H7 (cell line): ENCODE results near the gene SPTBN4. TPM values are rescaled to one million over a fixed set of nuclear protein-coding genes. Genes with fewer than 3 reads are reported as not detected.
"Not testable (repeated sequence)": the region's sequence is repeated elsewhere in the genome, so short reads cannot be mapped to it uniquely, and the experiment has no call there.

Experiments
- DNase-seq: peaks from one replicate; pipeline ENCODE4 v3.0.0; 2012
- H3K27me3 ChIP-seq: 2 replicates; pipeline ENCODE4 v1.6.0; 2011; ENCODE audit warnings: mild to moderate bottlenecking, low read length; ENCODE audit not compliant: control insufficient read depth, insufficient read depth
- H3K36me3 ChIP-seq: replicated peaks from 2 replicates; pipeline ENCODE4 v1.5.1; 2011; ENCODE audit warnings: low read length; ENCODE audit not compliant: control insufficient read depth, insufficient read depth
- H3K4me3 ChIP-seq: 2 replicates; pipeline ENCODE4 v1.5.1; 2011; ENCODE audit warnings: low read depth, mild to moderate bottlenecking, control low read depth, low read length, moderate library complexity; ENCODE audit not compliant: insufficient read depth
- total RNA-seq: library from RNA; depleted of rRNA; stranded (reverse); fragments of >200 nt; shearing (Covaris generic); gene quantifications from 2 replicates; pipeline ENCODE4 v1.2.3, GENCODE V29; 2014

SPTBN4 gene
- total RNA-seq, 1 experiment from 2014 or later, result 1.1 TPM

DNA sequence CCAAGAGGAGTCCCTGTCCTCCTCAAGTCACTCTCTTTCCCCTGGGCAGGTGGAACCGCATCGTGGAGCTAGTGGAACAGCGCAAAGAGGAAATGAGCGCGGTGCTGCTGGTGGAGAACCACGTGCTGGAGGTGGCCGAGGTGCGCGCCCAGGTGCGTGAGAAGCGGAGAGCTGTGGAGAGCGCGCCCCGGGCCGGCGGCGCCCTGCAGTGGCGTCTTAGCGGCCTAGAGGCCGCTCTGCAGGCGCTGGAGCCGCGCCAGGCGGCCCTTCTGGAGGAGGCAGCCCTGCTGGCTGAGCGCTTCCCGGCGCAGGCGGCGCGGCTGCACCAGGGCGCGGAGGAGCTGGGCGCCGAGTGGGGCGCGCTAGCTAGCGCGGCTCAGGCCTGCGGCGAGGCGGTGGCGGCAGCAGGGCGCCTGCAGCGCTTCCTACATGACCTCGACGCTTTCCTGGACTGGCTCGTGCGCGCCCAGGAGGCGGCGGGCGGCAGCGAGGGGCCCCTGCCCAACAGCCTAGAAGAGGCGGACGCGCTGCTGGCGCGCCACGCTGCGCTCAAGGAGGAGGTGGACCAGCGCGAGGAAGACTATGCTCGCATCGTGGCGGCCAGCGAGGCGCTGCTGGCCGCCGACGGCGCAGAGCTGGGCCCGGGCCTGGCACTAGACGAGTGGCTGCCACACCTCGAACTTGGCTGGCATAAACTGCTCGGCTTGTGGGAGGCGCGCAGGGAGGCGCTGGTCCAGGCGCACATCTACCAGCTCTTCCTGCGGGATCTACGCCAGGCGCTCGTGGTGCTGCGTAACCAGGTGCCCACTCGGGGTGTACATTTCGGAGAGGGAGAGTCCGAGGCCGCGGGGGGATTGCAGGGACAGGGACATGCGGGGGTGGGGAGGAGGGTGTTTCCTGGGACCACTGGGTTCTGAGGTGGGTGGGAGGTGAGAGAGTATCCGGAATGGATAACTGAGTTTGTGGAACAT, 52.8 kb downstream of the SPTBN4 start:
- Histone ChIP-seq H3K4me3 (peak overlapping the region; percentile 19), H3K27me3 (peaks cover 45% of the 10 kb centered on the region), H3K36me3 (no peaks in the 10 kb centered on the region)
- peak; percentile 84 for DNase-seq

- peaks cover 39% of the 10 kb centered on the region for H3K27me3 ChIP-seq
- DNase-seq, result no peak
- H3K4me3 ChIP-seq, result no peak overlapping the region
- H3K36me3 ChIP-seq, result no peaks in the 10 kb centered on the region
Observed at GRCh38 chr19:40521276-40521675, 54.5 kb downstream of the SPTBN4 start.

- peaks cover 37% of the 10 kb centered on the region for H3K27me3 ChIP-seq
- not testable (repeated sequence) for H3K36me3 ChIP-seq, DNase-seq, H3K4me3 ChIP-seq
Observed at GRCh38 chr19:40521900-40522299, 55.1 kb downstream of the SPTBN4 start.

GRCh38 chr19:40523322-40524047, 56.7 kb downstream of the SPTBN4 start:
- Histone ChIP-seq H3K27me3 (peaks cover 28% of the 10 kb centered on the region), H3K4me3 (no peak overlapping the region), H3K36me3 (no peaks in the 10 kb centered on the region)
- DNase-seq, result peak; percentile 91

GRCh38 chr19:40524133-40524549, 57.3 kb downstream of the SPTBN4 start:
- Histone ChIP-seq H3K27me3 (peaks cover 22% of the 10 kb centered on the region), H3K36me3 (no peaks in the 10 kb centered on the region), H3K4me3 (no peak overlapping the region)
- DNase-seq, result no peak

DNA sequence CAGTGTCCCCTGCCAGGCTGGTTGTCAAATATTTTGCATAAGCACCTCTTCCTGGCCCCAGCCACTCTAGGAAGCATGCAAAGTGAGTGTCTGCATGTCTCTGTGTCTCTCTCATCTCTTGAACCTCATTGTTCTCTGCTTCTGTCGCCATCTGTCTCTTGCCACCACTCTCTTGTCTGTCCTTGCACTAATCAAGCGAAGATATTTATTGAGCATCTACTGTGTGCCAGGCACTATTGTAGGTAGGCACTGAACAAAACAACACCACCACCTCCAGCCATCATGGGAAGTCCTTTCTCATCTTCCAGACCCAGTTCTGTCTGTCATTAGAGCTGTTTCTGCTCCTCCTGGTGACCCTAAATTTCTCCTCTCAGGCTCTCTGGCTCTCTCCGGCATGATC, 57.9 kb downstream of the SPTBN4 start:
- Histone ChIP-seq H3K27me3 (peaks cover 17% of the 10 kb centered on the region), H3K36me3 (no peaks in the 10 kb centered on the region), H3K4me3 (no peak overlapping the region)
- DNase-seq, result peak; percentile 5

GRCh38 chr19:40525234-40526051, 58.6 kb downstream of the SPTBN4 start:
- Histone ChIP-seq H3K27me3 (peaks cover 9% of the 10 kb centered on the region), H3K36me3 (no peaks in the 10 kb centered on the region), H3K4me3 (no peak overlapping the region)
- peak; percentile 19 for DNase-seq

DNA sequence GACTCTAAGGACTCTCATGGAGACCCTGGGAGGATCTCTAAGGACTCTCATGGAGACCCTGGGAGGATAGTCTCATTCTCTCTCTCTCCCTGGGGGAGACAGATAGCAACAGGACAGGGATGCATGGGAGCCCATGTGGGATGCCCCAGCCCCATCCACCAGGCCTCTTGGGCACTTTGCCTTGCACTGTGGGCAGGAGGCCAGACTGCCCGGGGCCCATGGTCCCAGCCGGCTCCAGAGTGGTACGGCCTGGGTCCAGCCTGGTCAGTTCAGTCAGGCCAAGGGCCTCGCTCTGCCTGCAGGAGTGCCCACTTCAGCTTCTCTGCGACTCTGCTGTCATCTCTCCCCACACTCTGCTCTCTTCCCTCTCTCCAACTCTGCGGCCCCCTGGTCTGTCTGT, 61.3 kb downstream of the SPTBN4 start:
- no peak for DNase-seq
- H3K27me3 ChIP-seq, result no peaks in the 10 kb centered on the region; the same call in 1 of the 2 replicates
- H3K4me3 ChIP-seq, result no peak overlapping the region
- H3K36me3 ChIP-seq, result no peaks in the 10 kb centered on the region

DNA sequence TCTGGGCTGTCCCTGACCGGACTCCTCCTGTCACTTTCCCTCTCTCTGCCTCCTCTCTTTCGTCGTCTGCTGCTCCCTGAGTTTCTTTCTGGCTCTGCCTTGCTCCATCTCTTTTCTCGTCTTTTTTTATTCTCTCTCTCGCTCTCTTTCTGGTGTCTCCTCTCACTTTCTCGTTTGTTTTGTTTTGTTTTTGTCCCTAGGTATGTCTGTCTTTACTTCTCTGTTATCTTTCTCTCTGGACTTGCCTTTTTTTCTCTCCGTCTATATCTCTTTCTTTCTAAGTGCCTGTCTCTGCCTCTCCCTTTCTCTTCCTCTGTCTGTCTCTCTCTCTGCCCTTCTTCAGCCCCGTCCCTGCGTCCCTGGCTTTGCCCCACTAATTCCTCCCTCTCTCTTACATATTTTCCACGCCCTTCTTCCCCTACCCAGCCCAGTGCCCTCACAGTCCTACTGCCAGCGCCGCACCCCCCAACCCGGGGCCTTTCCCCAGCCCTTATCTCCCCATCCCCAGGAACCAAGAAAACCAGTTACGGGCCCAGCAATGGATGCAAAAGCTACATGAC, 61.8 kb downstream of the SPTBN4 start:
- Histone ChIP-seq H3K4me3 (no peak overlapping the region), H3K36me3 (no peaks in the 10 kb centered on the region), H3K27me3 (no peaks in the 10 kb centered on the region; the same call in 1 of the 2 replicates)
- DNase-seq, result no peak

DNA sequence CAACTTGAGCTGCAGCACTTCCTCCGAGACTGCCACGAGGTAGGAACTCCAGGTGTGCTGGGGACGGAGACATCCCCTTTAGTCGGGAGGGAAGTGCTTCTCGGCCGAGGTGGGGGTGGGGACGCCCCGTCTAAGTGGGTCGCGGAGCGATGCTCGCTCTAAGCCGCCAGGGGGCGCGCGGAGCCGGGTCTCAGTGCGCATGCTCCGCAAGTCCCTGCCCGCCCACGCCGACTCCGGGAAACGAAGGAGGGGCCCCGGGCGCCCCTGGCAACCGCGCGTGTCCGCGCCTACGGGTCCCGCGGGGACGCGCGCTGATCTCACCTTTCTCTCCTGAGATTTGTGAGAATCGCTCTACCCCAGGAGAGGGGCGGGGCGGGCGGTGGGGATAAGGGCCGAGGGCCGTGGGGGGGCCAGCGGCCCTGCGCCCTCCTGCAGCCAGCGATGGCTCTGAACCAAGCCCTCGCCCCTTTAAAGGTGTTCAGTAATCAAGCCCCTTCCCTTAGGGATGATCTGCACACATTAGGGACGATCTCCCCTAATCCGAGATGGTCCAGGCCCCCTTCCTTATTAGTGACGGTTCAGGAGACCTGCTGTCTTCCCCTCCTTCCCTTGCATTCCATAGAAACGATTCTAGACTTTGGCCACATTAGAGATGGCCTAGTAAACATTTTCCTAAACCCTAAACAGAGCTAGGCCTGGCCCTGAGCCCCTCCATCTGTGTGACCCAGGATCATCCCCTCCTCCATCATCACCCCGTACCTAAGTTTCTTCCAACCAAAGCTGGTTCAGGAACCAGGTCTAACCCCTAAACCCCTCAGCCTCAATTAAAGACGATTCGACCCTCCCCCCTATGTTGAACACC, 62.5 kb downstream of the SPTBN4 start:
- DNase-seq, result peak; percentile 100
- Histone ChIP-seq H3K4me3 (peak overlapping the region; percentile 39), H3K36me3 (no peaks in the 10 kb centered on the region), H3K27me3 (no peaks in the 10 kb centered on the region; the same call in 1 of the 2 replicates)

DNA sequence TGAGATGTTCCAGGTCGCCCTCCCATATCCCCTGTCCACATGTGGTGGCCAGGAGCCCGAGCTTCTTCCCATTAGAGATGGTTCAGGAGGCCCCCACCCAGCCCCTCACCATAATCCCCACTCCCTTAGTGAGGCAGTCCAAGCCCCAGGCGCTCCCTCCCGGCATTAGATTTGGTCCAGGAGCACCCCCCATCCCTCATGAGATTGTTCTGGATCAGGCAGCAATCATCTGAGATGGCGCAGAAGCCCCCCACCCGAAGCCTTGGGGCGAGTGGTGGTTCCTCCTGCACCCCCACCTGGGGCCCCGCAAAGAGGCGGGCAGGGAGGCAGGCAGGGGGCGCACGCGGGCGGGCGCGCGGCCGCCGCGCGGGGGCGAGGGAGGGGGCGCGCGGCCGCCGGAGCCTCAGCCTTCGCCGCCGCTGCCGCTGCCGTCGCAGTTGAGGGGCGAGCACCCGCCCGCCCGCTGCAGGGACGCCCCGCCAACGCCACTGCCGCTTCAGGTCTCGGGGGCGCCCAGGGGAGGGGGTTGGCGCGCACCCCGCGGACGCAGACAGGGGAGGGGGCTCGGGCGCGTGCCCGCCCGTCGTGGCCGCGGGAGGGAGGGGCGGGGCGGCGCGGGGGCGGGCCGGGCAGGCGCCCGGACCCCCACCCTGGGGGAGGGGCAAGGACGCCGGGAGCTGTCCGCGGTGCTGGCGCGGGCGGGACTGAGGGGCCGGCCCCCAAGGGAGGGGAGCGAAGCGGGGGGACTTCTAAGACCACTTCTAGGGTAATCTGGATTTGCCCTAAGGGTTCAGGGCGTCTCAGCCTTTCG, 63.5 kb downstream of the SPTBN4 start:
- Histone ChIP-seq H3K27me3 (no peaks in the 10 kb centered on the region; the same call in 1 of the 2 replicates), H3K36me3 (no peaks in the 10 kb centered on the region), H3K4me3 (peak overlapping the region; percentile 40)
- peak; percentile 100 for DNase-seq

DNA sequence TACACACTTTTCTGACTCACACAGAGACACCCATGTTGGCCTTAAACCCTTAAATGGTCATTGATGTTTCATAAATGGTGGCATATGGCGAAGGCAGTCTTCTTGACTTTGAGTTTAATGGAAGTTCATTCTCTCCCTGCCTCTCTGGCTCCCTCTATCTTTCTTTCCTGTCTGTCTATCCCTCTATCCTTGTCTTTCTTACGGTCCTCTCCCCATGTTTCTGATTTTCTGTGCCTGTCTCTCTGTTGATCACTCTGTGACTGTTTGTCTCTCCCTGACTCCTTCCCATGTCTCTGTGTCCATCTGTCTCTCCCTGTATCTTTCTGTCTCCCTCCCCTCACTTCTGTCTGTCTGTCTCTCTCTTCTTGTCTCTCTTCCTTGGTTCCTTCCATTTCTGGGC, 66.7 kb downstream of the SPTBN4 start:
- no peak overlapping the region for H3K4me3 ChIP-seq
- H3K27me3 ChIP-seq, result no peaks in the 10 kb centered on the region; the same call in 1 of the 2 replicates
- H3K36me3 ChIP-seq, result no peaks in the 10 kb centered on the region
- DNase-seq, result peak; percentile 75
